ENCODE measurements around the gene ZCCHC9.

ZCCHC9 gene

DNA sequence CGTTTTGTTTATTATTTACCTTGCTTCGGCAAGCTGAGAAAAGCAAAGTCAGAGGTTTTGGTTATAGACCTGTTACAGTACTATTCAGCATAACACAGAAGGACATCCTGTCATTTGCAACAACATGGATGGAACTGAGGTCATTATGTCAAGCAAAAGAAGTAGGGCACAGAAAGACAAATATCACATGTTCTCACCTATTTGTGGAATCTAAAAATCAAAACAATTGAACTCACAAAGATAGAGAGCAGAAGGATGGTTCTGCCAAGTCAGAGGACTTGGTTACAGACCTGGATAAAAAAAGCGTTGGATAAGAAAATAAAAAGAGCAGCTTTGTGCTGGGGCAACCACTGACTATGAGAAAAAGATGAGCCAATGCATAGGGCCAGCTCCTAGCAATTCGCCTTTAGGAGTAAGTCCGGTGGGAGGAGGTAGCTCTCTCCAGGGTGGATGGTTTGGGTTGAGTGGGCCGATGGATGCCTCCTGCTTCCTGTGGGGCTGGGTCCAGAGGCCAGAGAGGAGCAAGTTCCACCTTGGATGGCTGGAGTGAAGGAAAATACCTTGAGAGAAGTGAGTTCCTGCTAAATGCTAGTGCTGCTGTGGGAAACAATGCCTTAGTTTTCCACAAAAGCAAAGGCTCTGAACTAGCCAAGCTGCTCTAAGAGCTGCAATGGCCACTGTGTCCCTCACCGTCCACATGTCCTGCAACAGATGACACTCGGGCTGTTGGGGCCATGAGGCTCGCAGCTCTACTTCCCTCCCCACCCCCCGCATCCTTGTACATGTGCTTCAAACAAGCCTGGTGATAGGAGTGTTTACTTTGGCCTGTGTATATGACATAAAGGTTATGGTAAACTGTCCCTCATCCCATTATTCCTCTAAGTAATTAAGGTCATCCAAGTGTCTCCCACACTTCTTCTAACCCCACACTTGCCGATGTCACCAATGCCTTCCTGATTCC lies 54.2 kb downstream of the ZCCHC9 start:
- H3K36me3 ChIP-seq (ENCODE audit: insufficient read depth, low read length) = no peaks in the 10 kb centered on the region
- no peak overlapping the region for H2AFZ ChIP-seq (ENCODE audit: low read length, unreplicated experiment)
- H3K79me2 ChIP-seq (ENCODE audit: control insufficient read depth, insufficient read depth, low read length, unreplicated experiment) = no peaks in the 10 kb centered on the region
- no peak overlapping the region for H3K4me3 ChIP-seq (ENCODE audit: low read depth, low read length)
- H3K27me3 ChIP-seq (ENCODE audit: insufficient read depth, low read length) = no peaks in the 10 kb centered on the region
- H3K27ac ChIP-seq (ENCODE audit: low read depth, low read length) = no peak overlapping the region
- no peaks in the 10 kb centered on the region for H3K4me1 ChIP-seq (ENCODE audit: control insufficient read depth, insufficient read depth, low read length, unreplicated experiment)

DNA sequence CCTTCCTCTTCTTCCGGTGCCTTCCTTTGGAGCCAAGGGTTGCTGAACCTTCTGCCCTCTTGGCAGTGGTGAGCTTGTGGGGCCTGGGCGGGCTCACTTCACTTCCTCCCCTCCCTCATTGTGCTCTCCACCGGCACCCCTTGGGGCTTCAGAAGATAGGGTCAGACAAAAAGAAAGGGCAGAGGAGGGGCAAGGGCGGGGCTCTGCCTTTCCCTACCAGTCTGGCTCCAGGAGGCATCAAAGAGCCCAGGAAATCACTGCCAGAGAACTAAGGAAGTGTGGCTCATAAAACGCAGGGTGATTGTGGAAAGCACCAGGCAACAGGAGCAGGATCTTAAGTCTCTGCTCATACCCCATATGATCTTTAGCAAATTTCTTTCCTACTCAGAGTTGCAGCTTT lies 57.7 kb downstream of the ZCCHC9 start:
- H3K79me2 ChIP-seq (ENCODE audit: control insufficient read depth, insufficient read depth, low read length, unreplicated experiment) = no peaks in the 10 kb centered on the region
- H3K27me3 ChIP-seq (ENCODE audit: insufficient read depth, low read length) = no peaks in the 10 kb centered on the region
- H3K4me3 ChIP-seq (ENCODE audit: low read depth, low read length) = no peak overlapping the region
- no peaks in the 10 kb centered on the region for H3K4me1 ChIP-seq (ENCODE audit: control insufficient read depth, insufficient read depth, low read length, unreplicated experiment)
- no peaks in the 10 kb centered on the region for H3K36me3 ChIP-seq (ENCODE audit: insufficient read depth, low read length)
- H2AFZ ChIP-seq (ENCODE audit: low read length, unreplicated experiment) = no peak overlapping the region
- H3K27ac ChIP-seq (ENCODE audit: low read depth, low read length) = no peak overlapping the region

DNA sequence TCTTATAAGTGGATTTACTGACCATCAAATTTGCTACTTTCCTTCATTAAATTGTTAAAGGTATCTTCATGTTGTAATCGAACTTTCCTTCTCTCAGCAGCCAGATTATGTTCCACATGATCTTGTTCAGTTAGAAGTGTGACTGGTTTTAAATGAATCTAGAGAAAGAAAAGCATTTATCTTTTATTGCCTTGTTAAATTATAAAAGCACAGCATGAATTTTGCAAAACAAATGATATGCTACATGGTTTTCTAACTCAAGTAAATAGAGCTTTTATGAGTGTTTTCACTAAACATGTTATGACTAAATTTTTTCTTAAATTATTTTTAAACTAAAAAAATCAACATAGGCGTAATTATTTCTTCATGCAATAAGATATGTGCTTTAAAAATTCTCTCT lies 58.5 kb downstream of the ZCCHC9 start:
- Histone ChIP-seq H3K4me1 (ENCODE audit: control insufficient read depth, insufficient read depth, low read length, unreplicated experiment) (no peaks in the 10 kb centered on the region), H2AFZ (ENCODE audit: low read length, unreplicated experiment) (no peak overlapping the region), H3K27ac (ENCODE audit: low read depth, low read length) (no peak overlapping the region), H3K36me3 (ENCODE audit: insufficient read depth, low read length) (no peaks in the 10 kb centered on the region), H3K4me3 (ENCODE audit: low read depth, low read length) (no peak overlapping the region), H3K27me3 (ENCODE audit: insufficient read depth, low read length) (no peaks in the 10 kb centered on the region), H3K79me2 (ENCODE audit: control insufficient read depth, insufficient read depth, low read length, unreplicated experiment) (no peaks in the 10 kb centered on the region)

DNA sequence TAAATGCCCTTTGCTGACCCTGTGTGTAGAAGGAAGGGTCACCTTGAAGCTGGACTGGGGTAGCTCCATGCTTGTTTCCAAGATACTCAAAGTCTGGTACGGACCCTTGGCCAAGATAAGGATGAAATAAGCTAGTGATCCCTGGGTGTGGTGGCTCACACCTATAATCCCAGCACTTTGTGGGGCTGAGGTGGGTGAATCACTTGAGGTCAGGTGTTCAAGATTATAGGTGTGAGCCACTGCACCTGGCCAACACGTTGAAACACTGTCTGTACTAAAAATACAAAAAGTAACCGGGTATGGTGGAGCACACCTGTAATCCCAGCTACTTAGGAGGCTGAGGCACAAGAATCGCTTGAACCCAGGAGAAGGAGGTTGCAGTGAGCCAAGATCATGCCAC lies 59.3 kb downstream of the ZCCHC9 start:
- H3K27me3 ChIP-seq (ENCODE audit: insufficient read depth, low read length) = no peaks in the 10 kb centered on the region
- H3K4me1 ChIP-seq (ENCODE audit: control insufficient read depth, insufficient read depth, low read length, unreplicated experiment) = no peaks in the 10 kb centered on the region
- no peaks in the 10 kb centered on the region for H3K36me3 ChIP-seq (ENCODE audit: insufficient read depth, low read length)
- no peaks in the 10 kb centered on the region for H3K79me2 ChIP-seq (ENCODE audit: control insufficient read depth, insufficient read depth, low read length, unreplicated experiment)
- H3K27ac ChIP-seq (ENCODE audit: low read depth, low read length) = no peak overlapping the region
- H3K4me3 ChIP-seq (ENCODE audit: low read depth, low read length) = no peak overlapping the region
- no peak overlapping the region for H2AFZ ChIP-seq (ENCODE audit: low read length, unreplicated experiment)

DNA sequence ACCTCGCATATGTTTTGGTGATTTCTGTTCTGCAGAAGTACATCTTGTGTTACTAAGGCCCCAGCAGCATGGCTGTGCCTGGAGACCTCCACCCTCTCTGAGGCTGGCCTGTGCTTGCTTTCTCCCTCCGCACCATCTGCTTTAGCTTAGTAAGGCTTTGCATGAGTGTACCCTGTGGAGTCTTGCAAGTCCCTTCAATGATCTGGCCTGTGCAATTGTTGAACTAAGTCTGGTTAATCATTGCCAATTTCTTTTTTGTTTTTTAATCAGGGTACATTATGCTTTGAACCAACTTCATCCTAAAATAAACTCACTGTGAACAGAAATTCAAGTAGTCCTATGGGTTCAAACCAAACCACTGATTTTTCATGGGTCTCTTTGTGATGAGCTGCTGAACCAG lies 60.2 kb downstream of the ZCCHC9 start:
- H3K4me1 ChIP-seq (ENCODE audit: control insufficient read depth, insufficient read depth, low read length, unreplicated experiment) = no peaks in the 10 kb centered on the region
- no peak overlapping the region for H2AFZ ChIP-seq (ENCODE audit: low read length, unreplicated experiment)
- H3K79me2 ChIP-seq (ENCODE audit: control insufficient read depth, insufficient read depth, low read length, unreplicated experiment) = no peaks in the 10 kb centered on the region
- H3K4me3 ChIP-seq (ENCODE audit: low read depth, low read length) = no peak overlapping the region
- H3K27ac ChIP-seq (ENCODE audit: low read depth, low read length) = no peak overlapping the region
- no peaks in the 10 kb centered on the region for H3K27me3 ChIP-seq (ENCODE audit: insufficient read depth, low read length)
- H3K36me3 ChIP-seq (ENCODE audit: insufficient read depth, low read length) = no peaks in the 10 kb centered on the region

All from ACC112 (cell line).